ENCODE results near the gene TTI1. TPM values are rescaled to one million over a fixed set of nuclear protein-coding genes. Genes with fewer than 3 reads are reported as not detected.

Gene TTI1
- total RNA-seq, 1 experiment from 2014 or later, result 26.9 TPM

DNA sequence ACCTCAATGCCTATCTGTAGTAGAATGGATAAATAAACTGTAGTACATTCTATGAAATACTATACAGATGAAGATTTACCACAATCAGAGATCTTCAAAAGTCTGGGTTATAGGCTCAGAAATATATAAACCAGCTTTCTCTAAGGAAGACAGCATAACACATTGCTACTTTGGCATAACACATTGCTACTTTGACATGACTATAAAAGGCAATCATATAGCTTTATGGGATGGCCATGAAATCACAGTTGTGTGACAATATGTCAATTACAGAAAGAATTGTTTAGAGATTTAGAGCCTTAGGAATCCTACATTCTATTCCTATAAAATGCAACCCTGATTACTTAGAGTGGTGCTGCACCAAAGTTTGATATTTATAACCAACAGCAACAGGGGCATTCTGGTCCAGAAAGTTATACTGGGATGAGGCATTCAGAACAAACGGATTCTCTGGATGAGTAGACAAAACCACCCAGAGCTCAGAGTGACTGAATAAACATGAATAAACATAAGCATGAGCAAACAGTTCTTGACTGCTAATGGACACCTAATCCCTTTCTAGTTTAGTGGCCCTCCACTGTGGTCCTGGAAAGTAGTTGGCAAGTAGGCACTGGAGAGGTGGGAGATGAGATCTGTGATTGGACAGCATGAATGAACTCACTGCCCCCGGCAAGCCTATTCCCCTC lies 12.0 kb downstream of the TTI1 start:
- Histone ChIP-seq H3K9me2 (ENCODE audit: insufficient read depth) (no peaks in the 10 kb centered on the region), H3K27me3 (ENCODE audit: insufficient read depth, low read length) (no peaks in the 10 kb centered on the region), H4K20me1 (ENCODE audit: insufficient read depth) (peaks cover 1% of the 10 kb centered on the region; the same call in 1 of the 2 replicates), H3K4me3 (replicated peaks in 1 of 2; ENCODE audit: low read depth in 1 of 2, low read length in 2 of 2) (no peak overlapping the region), H3K36me3 (ENCODE audit: control insufficient read depth in 1 of 2, insufficient read depth in 2 of 2, low read length in 2 of 2) (peaks cover 0 to 36% of the 10 kb centered on the region in 2 experiments), H2AFZ (ENCODE audit: low read depth, low read length, poor library complexity, severe bottlenecking) (no peak overlapping the region), H3K9me3 (ENCODE audit: control insufficient read depth in 1 of 2, insufficient read depth in 1 of 2, low read depth in 1 of 2, low read length in 2 of 2) (peaks cover 14 to 16% of the 10 kb centered on the region in 2 experiments; a peak in 3 of 4 replicates), H3K9ac (ENCODE audit: low read length) (no peak overlapping the region), H3K4me1 (ENCODE audit: control insufficient read depth in 1 of 2, insufficient read depth in 2 of 2, low read length in 2 of 2) (no peaks in the 10 kb centered on the region), H3K27ac (ENCODE audit: low read depth, low read length) (no peak overlapping the region), H3K79me2 (ENCODE audit: insufficient read depth, low read length) (peaks cover 99% of the 10 kb centered on the region), H3K4me2 (ENCODE audit: low read length) (no peak overlapping the region)
- DNase-seq (ENCODE audit: low read depth, low spot score) (no peak), ATAC-seq (no peak)
- ChIA-PET POLR2A (no interaction called here), CTCF (no interaction called here), RAD21 (ENCODE audit: low non-redundant PET in 1 of 2, low total read pairs in 2 of 2, uncharacterized antibody in 2 of 2, unreplicated experiment in 2 of 2) (no interaction called here)
- no TSS peak for BruUV-seq (replicated peaks)
- intact Hi-C loops (cut with micrococcal nuclease), result no loop called here
- TF ChIP-seq POLR2AphosphoS5 (IDR thresholded peaks at IDR 0.05; ENCODE audit: low read depth, low read length), result no peak

DNA sequence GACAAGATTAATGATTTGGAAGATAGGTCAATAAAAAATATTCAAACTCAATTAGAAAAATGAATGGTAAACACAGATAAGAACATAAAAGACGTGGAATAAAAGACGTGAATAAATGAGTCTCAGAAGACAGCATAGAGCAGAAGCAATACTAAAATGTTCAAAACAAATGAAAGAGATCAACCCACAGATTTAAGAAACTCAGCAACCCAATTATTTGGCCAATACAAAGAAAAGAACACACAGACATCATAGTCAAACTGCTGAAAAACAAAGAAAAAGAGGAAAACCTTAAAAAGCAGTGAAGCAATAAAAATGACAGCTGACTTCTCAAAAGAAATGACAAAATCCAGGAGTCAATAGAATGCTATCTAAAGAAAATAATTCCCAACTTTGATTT lies 14.9 kb downstream of the TTI1 start:
- POLR2A ChIA-PET, result no interaction called here
- H3K79me2 ChIP-seq (ENCODE audit: insufficient read depth, low read length), result peaks cover 99% of the 10 kb centered on the region
- TF ChIP-seq JUND (IDR thresholded peaks at IDR 0.05) (no peak), POLR2AphosphoS5 (IDR thresholded peaks at IDR 0.05; ENCODE audit: low read depth, low read length) (no peak), RAD21 (IDR thresholded peaks at IDR 0.05; ENCODE audit: low read depth) (no peak), TCF7L2 (IDR thresholded peaks at IDR 0.05; ENCODE audit: borderline replicate concordance, extremely low read depth, insufficient read depth, insufficient read length) (no peak), ZFX (IDR thresholded peaks at IDR 0.05) (no peak), ZNF274 (IDR thresholded peaks at IDR 0.05; ENCODE audit: low read depth, low read length) (no peak), CBX3 (IDR thresholded peaks at IDR 0.05; ENCODE audit: low read depth) (no peak), CEBPB (IDR thresholded peaks at IDR 0.05; ENCODE audit: low read depth) (no peak), EZH2 (IDR thresholded peaks at IDR 0.05) (no peak), ELF1 (IDR thresholded peaks at IDR 0.05; ENCODE audit: borderline replicate concordance, low read depth) (no peak), POLR2A (IDR thresholded peaks at IDR 0.05; ENCODE audit: borderline replicate concordance, extremely low read depth, insufficient read depth, insufficient read length) (no peak), SIN3A (IDR thresholded peaks at IDR 0.05; ENCODE audit: low read depth) (no peak), EZH2phosphoT487 (IDR thresholded peaks at IDR 0.05; ENCODE audit: borderline replicate concordance) (no peak), EGR1 (IDR thresholded peaks at IDR 0.05; ENCODE audit: low read depth) (no peak), FOSL1 (IDR thresholded peaks at IDR 0.05; ENCODE audit: low read depth) (no peak), YY1 (IDR thresholded peaks at IDR 0.05; ENCODE audit: extremely low read depth, insufficient replicate concordance, low read depth, low read length) (no peak)
- TF ChIP-seq, protein P1, sequence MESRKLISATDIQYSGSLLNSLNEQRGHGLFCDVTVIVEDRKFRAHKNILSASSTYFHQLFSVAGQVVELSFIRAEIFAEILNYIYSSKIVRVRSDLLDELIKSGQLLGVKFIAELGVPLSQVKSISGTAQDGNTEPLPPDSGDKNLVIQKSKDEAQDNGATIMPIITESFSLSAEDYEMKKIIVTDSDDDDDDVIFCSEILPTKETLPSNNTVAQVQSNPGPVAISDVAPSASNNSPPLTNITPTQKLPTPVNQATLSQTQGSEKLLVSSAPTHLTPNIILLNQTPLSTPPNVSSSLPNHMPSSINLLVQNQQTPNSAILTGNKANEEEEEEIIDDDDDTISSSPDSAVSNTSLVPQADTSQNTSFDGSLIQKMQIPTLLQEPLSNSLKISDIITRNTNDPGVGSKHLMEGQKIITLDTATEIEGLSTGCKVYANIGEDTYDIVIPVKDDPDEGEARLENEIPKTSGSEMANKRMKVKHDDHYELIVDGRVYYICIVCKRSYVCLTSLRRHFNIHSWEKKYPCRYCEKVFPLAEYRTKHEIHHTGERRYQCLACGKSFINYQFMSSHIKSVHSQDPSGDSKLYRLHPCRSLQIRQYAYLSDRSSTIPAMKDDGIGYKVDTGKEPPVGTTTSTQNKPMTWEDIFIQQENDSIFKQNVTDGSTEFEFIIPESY (IDR thresholded peaks at IDR 0.05; ENCODE audit: extremely low read depth, insufficient replicate concordance, low read length), result no peak
- TF ChIP-seq, protein P2, sequence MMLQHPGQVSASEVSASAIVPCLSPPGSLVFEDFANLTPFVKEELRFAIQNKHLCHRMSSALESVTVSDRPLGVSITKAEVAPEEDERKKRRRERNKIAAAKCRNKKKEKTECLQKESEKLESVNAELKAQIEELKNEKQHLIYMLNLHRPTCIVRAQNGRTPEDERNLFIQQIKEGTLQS (IDR thresholded peaks at IDR 0.05), result no peak
- TF ChIP-seq, protein P3, sequence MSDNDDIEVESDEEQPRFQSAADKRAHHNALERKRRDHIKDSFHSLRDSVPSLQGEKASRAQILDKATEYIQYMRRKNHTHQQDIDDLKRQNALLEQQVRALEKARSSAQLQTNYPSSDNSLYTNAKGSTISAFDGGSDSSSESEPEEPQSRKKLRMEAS (IDR thresholded peaks at IDR 0.05), result no peak

More for the DNA sequence above, 14.9 kb downstream of the TTI1 start:
- peaks cover 14 to 16% of the 10 kb centered on the region in 2 experiments; a peak in 3 of 4 replicates for H3K9me3 ChIP-seq (ENCODE audit: control insufficient read depth in 1 of 2, insufficient read depth in 1 of 2, low read depth in 1 of 2, low read length in 2 of 2)
- ATAC-seq (no peak), DNase-seq (ENCODE audit: low read depth, low spot score) (no peak)
- CTCF ChIA-PET, result no interaction called here
- H3K4me3 ChIP-seq (replicated peaks in 1 of 2; ENCODE audit: low read depth in 1 of 2, low read length in 2 of 2), result no peak overlapping the region
- H3K27ac ChIP-seq (ENCODE audit: low read depth, low read length), result no peak overlapping the region
- H3K27me3 ChIP-seq (ENCODE audit: insufficient read depth, low read length), result no peaks in the 10 kb centered on the region
- H2AFZ ChIP-seq (ENCODE audit: low read depth, low read length, poor library complexity, severe bottlenecking), result no peak overlapping the region
- H3K9ac ChIP-seq (ENCODE audit: low read length), result no peak overlapping the region
- H3K9me2 ChIP-seq (ENCODE audit: insufficient read depth), result no peaks in the 10 kb centered on the region
- peaks cover 3% of the 10 kb centered on the region; the same call in 1 of the 2 replicates for H4K20me1 ChIP-seq (ENCODE audit: insufficient read depth)
- no TSS peak for BruUV-seq (replicated peaks)
- intact Hi-C loops (cut with micrococcal nuclease), result no loop called here
- no peak overlapping the region for H3K4me2 ChIP-seq (ENCODE audit: low read length)
- peaks cover 1 to 56% of the 10 kb centered on the region in 2 experiments for H3K36me3 ChIP-seq (ENCODE audit: control insufficient read depth in 1 of 2, insufficient read depth in 2 of 2, low read length in 2 of 2)
- RAD21 ChIA-PET (ENCODE audit: low non-redundant PET in 1 of 2, low total read pairs in 2 of 2, uncharacterized antibody in 2 of 2, unreplicated experiment in 2 of 2), result no interaction called here
- no peaks in the 10 kb centered on the region for H3K4me1 ChIP-seq (ENCODE audit: control insufficient read depth in 1 of 2, insufficient read depth in 2 of 2, low read length in 2 of 2)
